Measurements from ENCODE around the gene CLEC3B.
A peak's percentile ranks its signal among the peaks of the same experiment; 100 is the strongest.
"Not testable (repeated sequence)": the region's sequence is repeated elsewhere in the genome, so short reads cannot be mapped to it uniquely, and the experiment has no call there.

The CLEC3B gene, protein sequence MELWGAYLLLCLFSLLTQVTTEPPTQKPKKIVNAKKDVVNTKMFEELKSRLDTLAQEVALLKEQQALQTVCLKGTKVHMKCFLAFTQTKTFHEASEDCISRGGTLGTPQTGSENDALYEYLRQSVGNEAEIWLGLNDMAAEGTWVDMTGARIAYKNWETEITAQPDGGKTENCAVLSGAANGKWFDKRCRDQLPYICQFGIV

DNA sequence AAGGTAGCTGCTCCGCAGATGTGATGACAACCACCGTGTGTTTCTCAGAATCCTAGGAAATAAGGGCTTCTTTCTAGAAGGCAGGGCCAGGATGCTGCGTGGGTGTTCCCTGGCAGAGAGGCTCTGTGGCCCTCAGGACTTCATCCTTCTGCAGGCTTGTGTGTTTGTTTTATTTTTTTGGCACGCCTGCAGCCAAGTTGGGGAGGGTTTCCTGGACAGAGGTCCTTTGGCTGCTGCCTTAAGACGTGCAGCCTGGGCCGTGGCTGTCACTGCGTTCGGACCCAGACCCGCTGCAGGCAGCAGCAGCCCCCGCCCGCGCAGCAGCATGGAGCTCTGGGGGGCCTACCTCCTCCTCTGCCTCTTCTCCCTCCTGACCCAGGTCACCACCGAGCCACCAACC is at the start of gene CLEC3B:
Gene CLEC3B (plus strand): TSS at position 266 of the 400 bp plus-strand sequence. CDS start 60 bp downstream, at position 326.
- H3K27me3 ChIP-seq (replicated peaks; ENCODE audit: control insufficient read depth, insufficient read depth, low read length) = no peaks in the 10 kb centered on the region
- peaks cover 3% of the 10 kb centered on the region for H3K36me3 ChIP-seq (ENCODE audit: control insufficient read depth, insufficient read depth, low read length, severe bottlenecking)
- H3K4me3 ChIP-seq (ENCODE audit: low read length) = peak within 1 kb of the TSS; percentile 76
- H3K9me3 ChIP-seq (ENCODE audit: control insufficient read depth, low read length) = no peaks in the 10 kb centered on the region
- H3K9ac ChIP-seq (ENCODE audit: low read length) = peak within 1 kb of the TSS; percentile 85
- DNase-seq (ENCODE audit: low read depth) = peak; percentile 65
- H3K4me1 ChIP-seq (ENCODE audit: control insufficient read depth, insufficient read depth, low read length) = peaks cover 68% of the 10 kb centered on the region

DNA sequence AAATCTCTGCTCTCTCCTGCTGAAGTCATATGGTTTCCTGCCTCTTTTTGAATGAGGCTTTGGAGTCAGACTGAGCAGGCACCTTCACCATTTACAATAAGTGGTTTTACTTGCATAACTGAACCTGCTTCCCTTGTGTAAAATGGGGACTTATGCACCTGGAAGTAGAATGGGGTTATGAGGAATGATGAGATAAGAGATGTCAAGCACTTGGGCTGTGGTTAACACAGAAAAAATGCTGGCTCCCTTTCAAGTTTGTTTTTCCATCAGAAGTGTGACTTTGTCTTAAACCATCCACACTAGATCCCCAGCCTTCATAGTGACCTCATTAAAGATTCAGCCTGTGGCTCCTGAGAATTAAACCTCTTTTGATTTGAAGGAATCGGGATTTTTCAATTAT is 44.9 kb upstream of the CLEC3B start:
- no peaks in the 10 kb centered on the region for H3K27me3 ChIP-seq (replicated peaks; ENCODE audit: control insufficient read depth, insufficient read depth, low read length)
- H3K9me3 ChIP-seq (ENCODE audit: control insufficient read depth, low read length) = no peaks in the 10 kb centered on the region
- no peaks in the 10 kb centered on the region for H3K36me3 ChIP-seq (ENCODE audit: control insufficient read depth, insufficient read depth, low read length, severe bottlenecking)
- H3K4me1 ChIP-seq (ENCODE audit: control insufficient read depth, insufficient read depth, low read length) = peaks cover 50% of the 10 kb centered on the region
- no peak overlapping the region for H3K4me3 ChIP-seq (ENCODE audit: low read length)
- H3K9ac ChIP-seq (ENCODE audit: low read length) = no peak overlapping the region
- no peak for DNase-seq (ENCODE audit: low read depth)

DNA sequence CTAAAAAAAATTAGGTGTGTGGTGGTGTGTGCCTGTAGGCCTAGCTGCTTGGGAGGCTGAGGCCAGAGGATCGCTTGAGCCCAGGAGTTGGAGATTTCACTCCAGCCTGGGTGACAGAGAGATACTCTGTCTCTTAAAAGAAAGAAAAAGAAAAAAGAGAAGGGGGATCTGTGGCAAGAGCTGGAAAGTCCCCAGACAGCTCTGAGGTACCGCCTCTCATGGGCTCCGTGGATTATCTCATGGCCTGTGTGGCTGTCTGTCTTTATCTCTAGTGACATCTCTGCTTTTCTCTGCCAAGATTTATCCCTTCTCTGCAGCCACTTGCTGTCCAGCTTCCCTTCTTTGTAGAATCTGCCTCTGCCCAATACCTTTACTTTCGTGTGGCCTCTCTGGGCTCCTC is 44.4 kb upstream of the CLEC3B start:
- DNase-seq (ENCODE audit: low read depth) = no peak
- Histone ChIP-seq H3K27me3 (replicated peaks; ENCODE audit: control insufficient read depth, insufficient read depth, low read length) (no peaks in the 10 kb centered on the region), H3K36me3 (ENCODE audit: control insufficient read depth, insufficient read depth, low read length, severe bottlenecking) (no peaks in the 10 kb centered on the region), H3K9me3 (ENCODE audit: control insufficient read depth, low read length) (no peaks in the 10 kb centered on the region), H3K4me1 (ENCODE audit: control insufficient read depth, insufficient read depth, low read length) (peaks cover 50% of the 10 kb centered on the region), H3K4me3 (ENCODE audit: low read length) (no peak overlapping the region), H3K9ac (ENCODE audit: low read length) (no peak overlapping the region)

DNA sequence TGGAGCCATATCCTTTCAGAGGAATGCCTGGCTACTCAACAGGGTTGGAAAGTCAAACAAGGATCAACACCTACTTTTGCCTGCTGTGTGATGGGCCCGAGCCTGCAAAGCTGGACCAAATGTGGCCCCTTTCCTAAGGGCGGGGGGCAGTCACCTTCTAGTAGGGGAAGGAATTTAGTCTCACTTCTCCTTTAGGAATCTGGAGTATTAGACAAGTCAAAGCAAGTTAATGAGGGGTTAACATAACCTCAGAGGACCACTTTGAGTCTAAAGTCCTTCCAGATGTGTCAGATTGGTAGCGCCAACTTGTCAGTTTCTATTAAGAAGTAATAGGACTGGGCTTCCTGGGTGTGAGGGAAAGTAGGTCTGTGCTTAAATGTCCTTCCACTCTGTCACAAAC is 43.3 kb upstream of the CLEC3B start:
- Histone ChIP-seq H3K9me3 (ENCODE audit: control insufficient read depth, low read length) (no peaks in the 10 kb centered on the region), H3K4me3 (ENCODE audit: low read length) (no peak overlapping the region), H3K4me1 (ENCODE audit: control insufficient read depth, insufficient read depth, low read length) (peaks cover 48% of the 10 kb centered on the region), H3K36me3 (ENCODE audit: control insufficient read depth, insufficient read depth, low read length, severe bottlenecking) (no peaks in the 10 kb centered on the region), H3K9ac (ENCODE audit: low read length) (no peak overlapping the region), H3K27me3 (replicated peaks; ENCODE audit: control insufficient read depth, insufficient read depth, low read length) (no peaks in the 10 kb centered on the region)
- DNase-seq (ENCODE audit: low read depth) = no peak

DNA sequence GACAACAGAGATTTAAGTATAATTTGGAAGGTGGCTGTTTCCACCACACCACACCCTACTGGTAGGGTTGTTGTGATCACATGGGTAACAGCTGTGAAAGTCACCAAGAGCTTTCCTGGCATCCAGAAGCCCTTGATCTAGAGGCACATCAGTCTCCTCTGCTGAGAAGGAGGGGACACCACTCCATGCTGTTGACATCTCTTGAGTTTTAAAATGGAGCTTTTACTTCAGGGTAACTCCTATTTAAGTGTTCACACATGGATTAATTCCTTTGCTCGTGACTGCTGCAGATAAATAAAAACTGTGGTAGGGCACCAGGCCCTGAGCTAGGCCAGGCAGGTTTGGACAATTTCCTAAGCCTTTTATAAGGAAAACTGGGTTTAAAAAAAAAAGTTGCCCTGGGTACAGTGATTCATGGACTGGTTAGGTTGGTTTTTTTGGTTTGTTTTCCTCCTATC is 42.6 kb upstream of the CLEC3B start:
- Histone ChIP-seq H3K27me3 (replicated peaks; ENCODE audit: control insufficient read depth, insufficient read depth, low read length) (no peaks in the 10 kb centered on the region), H3K9me3 (ENCODE audit: control insufficient read depth, low read length) (no peaks in the 10 kb centered on the region), H3K9ac (ENCODE audit: low read length) (no peak overlapping the region), H3K36me3 (ENCODE audit: control insufficient read depth, insufficient read depth, low read length, severe bottlenecking) (no peaks in the 10 kb centered on the region), H3K4me1 (ENCODE audit: control insufficient read depth, insufficient read depth, low read length) (peaks cover 47% of the 10 kb centered on the region), H3K4me3 (ENCODE audit: low read length) (no peak overlapping the region)
- no peak for DNase-seq (ENCODE audit: low read depth)

DNA sequence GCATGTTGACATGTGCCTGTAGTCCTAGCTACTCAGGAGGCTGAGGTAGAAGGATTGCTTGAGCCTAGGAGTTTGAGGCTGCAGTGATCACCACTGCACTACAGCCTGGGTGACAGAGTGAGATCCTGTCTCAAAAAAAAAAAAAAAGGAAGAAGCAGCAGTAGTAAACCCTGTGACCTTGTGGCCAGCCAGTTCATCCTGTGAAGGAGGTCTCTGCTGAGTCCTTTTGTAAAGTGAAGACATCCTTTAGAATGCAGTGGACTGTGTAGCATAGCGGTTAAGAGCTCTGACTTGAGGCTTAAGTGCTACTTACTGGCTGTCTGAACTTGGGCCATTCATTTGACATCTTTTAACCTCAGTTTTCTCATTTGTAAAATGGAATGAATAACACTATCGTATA is 41.8 kb upstream of the CLEC3B start:
- H3K9ac ChIP-seq (ENCODE audit: low read length) = no peak overlapping the region
- DNase-seq (ENCODE audit: low read depth) = no peak
- peaks cover 3% of the 10 kb centered on the region for H3K36me3 ChIP-seq (ENCODE audit: control insufficient read depth, insufficient read depth, low read length, severe bottlenecking)
- H3K27me3 ChIP-seq (replicated peaks; ENCODE audit: control insufficient read depth, insufficient read depth, low read length) = no peaks in the 10 kb centered on the region
- no peak overlapping the region for H3K4me3 ChIP-seq (ENCODE audit: low read length)
- no peaks in the 10 kb centered on the region for H3K9me3 ChIP-seq (ENCODE audit: control insufficient read depth, low read length)
- peaks cover 41% of the 10 kb centered on the region for H3K4me1 ChIP-seq (ENCODE audit: control insufficient read depth, insufficient read depth, low read length)

DNA sequence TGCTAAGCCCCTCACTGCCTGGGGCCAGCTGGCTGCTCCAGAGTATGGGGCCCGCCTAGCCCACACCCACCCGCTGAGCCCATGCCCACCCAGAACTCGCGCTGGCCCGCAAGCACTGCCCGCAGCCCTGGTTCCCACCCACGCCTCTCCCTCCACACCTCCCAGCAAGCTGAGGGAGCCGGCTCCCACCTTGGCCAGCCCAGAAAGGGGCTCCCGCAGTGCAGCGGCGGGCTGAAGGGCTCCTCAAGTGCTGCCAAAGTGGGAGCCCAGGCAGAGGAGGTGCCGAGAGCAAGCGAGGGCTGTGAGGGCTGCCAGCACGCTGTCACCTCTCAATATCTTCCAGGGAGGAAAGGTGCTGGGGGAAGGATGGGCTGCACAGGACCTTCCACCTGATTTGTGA is 39.8 kb upstream of the CLEC3B start:
- Histone ChIP-seq H3K4me1 (ENCODE audit: control insufficient read depth, insufficient read depth, low read length) (peaks cover 45% of the 10 kb centered on the region), H3K36me3 (ENCODE audit: control insufficient read depth, insufficient read depth, low read length, severe bottlenecking) (peaks cover 19% of the 10 kb centered on the region)
- not testable (repeated sequence) for DNase-seq (ENCODE audit: low read depth); H3K27me3 ChIP-seq (replicated peaks; ENCODE audit: control insufficient read depth, insufficient read depth, low read length); H3K9ac ChIP-seq (ENCODE audit: low read length); H3K9me3 ChIP-seq (ENCODE audit: control insufficient read depth, low read length); H3K4me3 ChIP-seq (ENCODE audit: low read length)

DNA sequence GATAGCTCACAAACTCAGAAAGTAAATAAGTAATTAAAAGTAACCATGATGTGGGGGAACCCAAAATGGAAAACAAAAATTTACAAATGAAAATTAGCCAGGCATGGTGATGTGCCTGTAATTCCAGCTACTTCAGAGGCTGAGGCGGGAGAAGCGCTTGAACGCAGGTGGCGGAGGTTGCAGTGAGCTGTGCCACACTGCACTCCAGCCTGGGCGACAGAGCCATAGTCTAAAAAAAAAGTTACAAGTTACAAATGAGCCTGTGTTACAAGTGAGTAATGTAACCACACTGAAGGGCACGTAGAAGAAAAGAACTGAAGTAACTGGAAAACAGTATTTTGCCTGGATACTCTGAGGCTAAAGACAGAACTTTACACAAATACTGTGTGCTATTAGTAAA is 38.8 kb upstream of the CLEC3B start:
- Histone ChIP-seq H3K4me1 (ENCODE audit: control insufficient read depth, insufficient read depth, low read length) (peaks cover 45% of the 10 kb centered on the region), H3K36me3 (ENCODE audit: control insufficient read depth, insufficient read depth, low read length, severe bottlenecking) (peaks cover 26% of the 10 kb centered on the region), H3K9ac (ENCODE audit: low read length) (no peak overlapping the region), H3K9me3 (ENCODE audit: control insufficient read depth, low read length) (no peaks in the 10 kb centered on the region), H3K4me3 (ENCODE audit: low read length) (no peak overlapping the region), H3K27me3 (replicated peaks; ENCODE audit: control insufficient read depth, insufficient read depth, low read length) (no peaks in the 10 kb centered on the region)
- no peak for DNase-seq (ENCODE audit: low read depth)

DNA sequence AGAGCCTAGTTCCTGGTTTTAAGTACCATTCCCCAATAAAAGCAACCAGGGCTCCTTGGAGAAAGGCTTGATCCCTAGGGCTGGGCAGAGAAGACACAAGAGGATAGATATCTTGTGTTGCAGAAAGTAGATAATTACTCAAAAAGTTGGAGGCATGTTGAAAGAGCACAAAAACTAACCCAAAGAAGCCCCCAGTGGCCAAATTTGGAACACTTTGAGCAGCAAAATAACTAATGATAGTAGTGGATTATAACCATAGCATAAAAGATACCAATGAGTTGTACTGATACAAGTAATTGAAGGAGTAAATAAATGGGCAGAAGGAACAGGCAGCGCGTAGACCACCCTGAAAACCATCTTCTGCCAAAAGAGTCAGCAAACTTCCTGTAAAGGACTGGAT is 38.0 kb upstream of the CLEC3B start:
- Histone ChIP-seq H3K4me1 (ENCODE audit: control insufficient read depth, insufficient read depth, low read length) (peaks cover 42% of the 10 kb centered on the region), H3K36me3 (ENCODE audit: control insufficient read depth, insufficient read depth, low read length, severe bottlenecking) (peaks cover 26% of the 10 kb centered on the region), H3K9me3 (ENCODE audit: control insufficient read depth, low read length) (no peaks in the 10 kb centered on the region), H3K4me3 (ENCODE audit: low read length) (no peak overlapping the region), H3K27me3 (replicated peaks; ENCODE audit: control insufficient read depth, insufficient read depth, low read length) (no peaks in the 10 kb centered on the region), H3K9ac (ENCODE audit: low read length) (no peak overlapping the region)
- DNase-seq (ENCODE audit: low read depth) = peak; percentile 32

DNA sequence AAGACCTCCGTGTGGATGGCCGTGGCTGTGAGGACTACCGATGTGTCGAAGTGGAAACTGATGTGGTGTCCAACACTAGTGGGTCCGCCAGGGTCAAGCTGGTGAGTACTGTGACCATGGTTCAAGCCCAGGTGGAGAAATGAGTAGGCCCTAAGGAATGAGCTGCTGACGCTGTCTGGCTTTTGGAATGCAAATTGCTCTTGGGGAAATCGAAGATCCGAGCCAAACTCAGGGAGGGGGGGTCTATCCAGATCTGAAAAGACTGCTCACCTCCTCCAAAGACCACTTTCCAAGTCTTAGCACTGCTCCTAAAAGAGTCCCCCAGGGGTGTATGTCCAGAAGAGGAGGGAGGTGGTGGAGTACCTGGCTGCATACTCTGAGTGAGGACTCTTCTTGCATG is 37.0 kb upstream of the CLEC3B start:
- peaks cover 26% of the 10 kb centered on the region for H3K36me3 ChIP-seq (ENCODE audit: control insufficient read depth, insufficient read depth, low read length, severe bottlenecking)

DNA sequence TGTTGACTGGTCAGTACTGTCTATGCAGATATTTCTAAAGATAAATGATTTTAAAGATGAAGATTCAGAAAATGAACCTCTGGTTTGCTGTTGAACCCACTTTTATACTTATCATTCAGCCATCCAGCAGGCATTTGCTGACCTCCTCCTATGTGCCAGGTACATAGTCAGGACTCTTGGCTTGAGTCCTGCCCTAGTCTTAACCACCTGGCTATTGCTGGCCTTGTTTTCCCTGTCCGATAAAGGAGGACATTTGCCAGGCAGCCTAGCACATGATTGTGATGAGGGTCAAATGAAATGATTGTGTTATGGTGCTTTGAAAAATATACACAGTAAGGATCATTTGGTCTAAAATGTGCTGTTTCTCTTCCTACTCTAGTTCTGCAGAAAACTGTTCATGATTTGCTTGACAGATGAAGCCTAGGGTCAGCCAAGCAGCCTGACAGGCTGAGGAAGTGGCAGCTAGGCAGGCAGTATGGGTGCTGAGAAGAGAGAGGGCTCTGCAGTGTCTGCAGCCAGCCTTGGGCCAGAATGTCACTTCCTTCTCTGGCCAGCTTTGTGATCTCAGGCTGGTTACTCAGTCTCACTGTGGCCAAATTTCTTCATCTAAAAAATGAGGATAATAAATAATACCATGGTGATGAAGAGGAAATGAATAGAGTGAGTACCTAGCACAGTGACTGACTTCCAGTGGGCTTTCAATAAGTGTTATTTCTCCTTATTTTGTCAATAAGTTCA is 36.3 kb upstream of the CLEC3B start:
- Histone ChIP-seq H3K4me3 (ENCODE audit: low read length) (no peak overlapping the region), H3K27me3 (replicated peaks; ENCODE audit: control insufficient read depth, insufficient read depth, low read length) (no peaks in the 10 kb centered on the region), H3K9me3 (ENCODE audit: control insufficient read depth, low read length) (no peaks in the 10 kb centered on the region), H3K4me1 (ENCODE audit: control insufficient read depth, insufficient read depth, low read length) (peaks cover 49% of the 10 kb centered on the region), H3K9ac (ENCODE audit: low read length) (peak overlapping the region; percentile 5), H3K36me3 (ENCODE audit: control insufficient read depth, insufficient read depth, low read length, severe bottlenecking) (peaks cover 26% of the 10 kb centered on the region)
- no peak for DNase-seq (ENCODE audit: low read depth)

More for the DNA sequence above, 37.0 kb upstream of the CLEC3B start:
- no peaks in the 10 kb centered on the region for H3K27me3 ChIP-seq (replicated peaks; ENCODE audit: control insufficient read depth, insufficient read depth, low read length)
- H3K9me3 ChIP-seq (ENCODE audit: control insufficient read depth, low read length) = no peaks in the 10 kb centered on the region
- H3K4me3 ChIP-seq (ENCODE audit: low read length) = no peak overlapping the region
- H3K4me1 ChIP-seq (ENCODE audit: control insufficient read depth, insufficient read depth, low read length) = peaks cover 43% of the 10 kb centered on the region
- DNase-seq (ENCODE audit: low read depth) = no peak
- H3K9ac ChIP-seq (ENCODE audit: low read length) = no peak overlapping the region

Measured in adipocyte (in vitro differentiated cells).